IPS-18a (cell line): ENCODE data around the gene NDUFAF3.

Experiments
- H3K27ac ChIP-seq: one replicate; pipeline ENCODE4 v1.5.1; 2013; ENCODE audit warnings: low read length
- H3K27me3 ChIP-seq: one replicate; pipeline ENCODE4 v1.6.1; 2013; ENCODE audit warnings: mild to moderate bottlenecking, low read length; ENCODE audit not compliant: control insufficient read depth, insufficient read depth
- H3K36me3 ChIP-seq: one replicate; pipeline ENCODE4 v1.6.1; 2013; ENCODE audit warnings: low read depth, low read length; ENCODE audit not compliant: control insufficient read depth
- H3K4me1 ChIP-seq: one replicate; pipeline ENCODE4 v1.6.1; 2013; ENCODE audit warnings: low read depth, low read length; ENCODE audit not compliant: control insufficient read depth
- H3K4me3 ChIP-seq: one replicate; pipeline ENCODE4 v1.5.1; 2013; ENCODE audit warnings: low read length
- H3K9ac ChIP-seq: one replicate; pipeline ENCODE4 v1.6.1; 2013; ENCODE audit warnings: mild to moderate bottlenecking, low read length, moderate library complexity
- H3K9me3 ChIP-seq: one replicate; pipeline ENCODE4 v1.6.1; 2013; ENCODE audit warnings: low read depth, low read length; ENCODE audit not compliant: control insufficient read depth

Gene NDUFAF3

GRCh38 chr3:49013738-49014660 is 7.9 kb upstream of the NDUFAF3 start:
- H3K4me1 ChIP-seq = no peaks in the 10 kb centered on the region
- no peak overlapping the region for H3K27ac ChIP-seq
- no peaks in the 10 kb centered on the region for H3K9me3 ChIP-seq
- peaks cover 47% of the 10 kb centered on the region for H3K36me3 ChIP-seq
- H3K27me3 ChIP-seq = no peaks in the 10 kb centered on the region
- no peak overlapping the region for H3K9ac ChIP-seq
- no peak overlapping the region for H3K4me3 ChIP-seq

- H3K4me3 ChIP-seq = no peak overlapping the region
- H3K27me3 ChIP-seq = no peaks in the 10 kb centered on the region
- no peak overlapping the region for H3K9ac ChIP-seq
- H3K36me3 ChIP-seq = peaks cover 47% of the 10 kb centered on the region
- peaks cover 3% of the 10 kb centered on the region for H3K4me1 ChIP-seq
- H3K9me3 ChIP-seq = no peaks in the 10 kb centered on the region
- H3K27ac ChIP-seq = no peak overlapping the region
Observed at GRCh38 chr3:49015072-49015471, 6.8 kb upstream of the NDUFAF3 start.

- no peaks in the 10 kb centered on the region for H3K9me3 ChIP-seq
- no peak overlapping the region for H3K4me3 ChIP-seq
- H3K27me3 ChIP-seq = no peaks in the 10 kb centered on the region
- H3K9ac ChIP-seq = no peak overlapping the region
- H3K36me3 ChIP-seq = peaks cover 47% of the 10 kb centered on the region
- H3K4me1 ChIP-seq = peaks cover 6% of the 10 kb centered on the region
- no peak overlapping the region for H3K27ac ChIP-seq
Observed at GRCh38 chr3:49015765-49016164, 6.2 kb upstream of the NDUFAF3 start.

- Histone ChIP-seq H3K9ac (no peak overlapping the region), H3K27ac (no peak overlapping the region), H3K4me1 (peaks cover 6% of the 10 kb centered on the region), H3K27me3 (no peaks in the 10 kb centered on the region), H3K36me3 (peaks cover 42% of the 10 kb centered on the region), H3K4me3 (no peak overlapping the region), H3K9me3 (no peaks in the 10 kb centered on the region)
Observed at GRCh38 chr3:49016414-49017228, 5.3 kb upstream of the NDUFAF3 start.

- H3K27ac ChIP-seq = no peak overlapping the region
- no peaks in the 10 kb centered on the region for H3K9me3 ChIP-seq
- peak overlapping the region; percentile 41 for H3K9ac ChIP-seq
- H3K27me3 ChIP-seq = no peaks in the 10 kb centered on the region
- peaks cover 6% of the 10 kb centered on the region for H3K4me1 ChIP-seq
- H3K4me3 ChIP-seq = peak overlapping the region; percentile 72
- H3K36me3 ChIP-seq = peaks cover 34% of the 10 kb centered on the region
Observed at GRCh38 chr3:49017229-49017970, 4.5 kb upstream of the NDUFAF3 start.

- H3K27me3 ChIP-seq = no peaks in the 10 kb centered on the region
- no peaks in the 10 kb centered on the region for H3K9me3 ChIP-seq
- H3K4me1 ChIP-seq = peaks cover 6% of the 10 kb centered on the region
- peaks cover 30% of the 10 kb centered on the region for H3K36me3 ChIP-seq
- H3K9ac ChIP-seq = peak within 1 kb of the TSS; percentile 41
- H3K27ac ChIP-seq = no peak within 1 kb of the TSS
- peak within 1 kb of the TSS; percentile 72 for H3K4me3 ChIP-seq
Observed at GRCh38 chr3:49017971-49018706, 3.8 kb upstream of the NDUFAF3 start, which contains the start of gene DALRD3. DALRD3 (minus strand) TSS chr3:49018580; CDS start chr3:49018564, 16 bp downstream.

GRCh38 chr3:49018707-49019006 is 3.3 kb upstream of the NDUFAF3 start:
- Histone ChIP-seq H3K9ac (peak overlapping the region; percentile 41), H3K36me3 (peaks cover 29% of the 10 kb centered on the region), H3K4me3 (peak overlapping the region; percentile 72), H3K27ac (no peak overlapping the region), H3K9me3 (no peaks in the 10 kb centered on the region), H3K27me3 (no peaks in the 10 kb centered on the region), H3K4me1 (peaks cover 6% of the 10 kb centered on the region)

GRCh38 chr3:49019941-49020329 is 2.0 kb upstream of the NDUFAF3 start:
- H3K4me3 ChIP-seq = peak overlapping the region; percentile 67
- H3K36me3 ChIP-seq = peaks cover 31% of the 10 kb centered on the region
- H3K4me1 ChIP-seq = peaks cover 6% of the 10 kb centered on the region
- H3K27me3 ChIP-seq = no peaks in the 10 kb centered on the region
- H3K9me3 ChIP-seq = no peaks in the 10 kb centered on the region
- H3K9ac ChIP-seq = peak overlapping the region; percentile 89
- no peak overlapping the region for H3K27ac ChIP-seq

GRCh38 chr3:49020330-49021212 is 1.4 kb upstream of the NDUFAF3 start:
- peaks cover 6% of the 10 kb centered on the region for H3K4me1 ChIP-seq
- H3K9me3 ChIP-seq = no peaks in the 10 kb centered on the region
- H3K27me3 ChIP-seq = no peaks in the 10 kb centered on the region
- peak overlapping the region; percentile 89 for H3K9ac ChIP-seq
- peak overlapping the region; percentile 67 for H3K4me3 ChIP-seq
- H3K27ac ChIP-seq = peak overlapping the region; percentile 72
- peaks cover 31% of the 10 kb centered on the region for H3K36me3 ChIP-seq

GRCh38 chr3:49021213-49021812 is 608 bp upstream of the NDUFAF3 start:
- H3K9me3 ChIP-seq = no peaks in the 10 kb centered on the region
- H3K4me3 ChIP-seq = peak overlapping the region; percentile 67
- peaks cover 32% of the 10 kb centered on the region for H3K36me3 ChIP-seq
- peak overlapping the region; percentile 89 for H3K9ac ChIP-seq
- no peaks in the 10 kb centered on the region for H3K27me3 ChIP-seq
- H3K4me1 ChIP-seq = peaks cover 6% of the 10 kb centered on the region
- peak overlapping the region; percentile 72 for H3K27ac ChIP-seq
